ENCODE measurements around the gene SLIT3. TPM values are rescaled to one million over a fixed set of nuclear protein-coding genes. Genes with fewer than 3 reads are reported as not detected.

The SLIT3 gene
- total RNA-seq, 1 experiment from 2014 or later = 0.92 TPM

- H3K4me3 Mint-ChIP-seq = no peak overlapping the region
- H2BK12ac ChIP-seq (ENCODE audit: insufficient read length, low read depth, low read length) = no peak overlapping the region
- H3T11ph ChIP-seq (ENCODE audit: low read length) = no peak overlapping the region
- H2BK120ac ChIP-seq (ENCODE audit: low read depth, low read length, poor library complexity, severe bottlenecking) = no peak overlapping the region
- no peak overlapping the region for H3K27ac Mint-ChIP-seq
- H3K4me2 ChIP-seq (ENCODE audit: insufficient read depth, insufficient read length, low read length) = no peak overlapping the region
- H3K9ac ChIP-seq (ENCODE audit: extremely low read depth, insufficient read length, low read length) = no peak overlapping the region
- DNase-seq = no peak
- H3K9me3 Mint-ChIP-seq = no peaks in the 10 kb centered on the region
- no peak overlapping the region for H3K18ac ChIP-seq (ENCODE audit: insufficient read length, low read depth, low read length)
- H3K36me3 Mint-ChIP-seq (ENCODE audit: insufficient read depth in 1 of 3, low read depth in 3 of 3) = no peaks in the 10 kb centered on the region
- H4K8ac ChIP-seq (replicated peaks; ENCODE audit: insufficient read length, low read depth, low read length) = no peak overlapping the region
- H3K4ac ChIP-seq (ENCODE audit: low read depth, low read length) = no peak overlapping the region
- H2BK20ac ChIP-seq (ENCODE audit: low read depth, low read length, poor library complexity, severe bottlenecking) = no peak overlapping the region
- no peak overlapping the region for H2AFZ ChIP-seq (ENCODE audit: low read length)
- H3K14ac ChIP-seq (ENCODE audit: insufficient read depth, low read length) = no peak overlapping the region
- no peaks in the 10 kb centered on the region; the same call in 1 of the 2 replicates for H3K4me1 ChIP-seq (ENCODE audit: insufficient read depth, low read length)
- H3K4me1 Mint-ChIP-seq = peaks cover 9 to 11% of the 10 kb centered on the region in 2 experiments
- H3K27me3 ChIP-seq (ENCODE audit: insufficient read depth, low read length) = no peaks in the 10 kb centered on the region
- no peak overlapping the region for H3K56ac ChIP-seq (ENCODE audit: insufficient read length, low read depth, low read length)
- H3K23ac ChIP-seq (ENCODE audit: insufficient read length, low read depth, low read length) = no peak overlapping the region
- no peak overlapping the region for H2AK5ac ChIP-seq (ENCODE audit: insufficient read length, low read length)
- no peaks in the 10 kb centered on the region for H3K79me1 ChIP-seq (ENCODE audit: insufficient read depth, low read depth, low read length, poor library complexity, severe bottlenecking)
- no peaks in the 10 kb centered on the region for H4K20me1 ChIP-seq (ENCODE audit: control insufficient read depth, insufficient read depth, insufficient read length)
- no peaks in the 10 kb centered on the region for H3K23me2 ChIP-seq (ENCODE audit: insufficient read length, low read depth, low read length, poor library complexity, severe bottlenecking)
- H3K79me2 ChIP-seq (ENCODE audit: insufficient read depth, low read length) = no peaks in the 10 kb centered on the region
- H2BK5ac ChIP-seq (ENCODE audit: insufficient read length, low read length) = no peak overlapping the region
- TF ChIP-seq CTCF (conservative IDR thresholded peaks at IDR 0.05) = no peak
- no peaks in the 10 kb centered on the region for H3K9me3 ChIP-seq (ENCODE audit: control insufficient read depth, low read depth, low read length)
- no peak overlapping the region for H4K91ac ChIP-seq (ENCODE audit: insufficient read length, low read depth, low read length)
- WGBS (ENCODE audit: extremely low coverage, insufficient read length, low lambda C conversion rate) = no CpG with 5 or more reads among the region's 1 CpG
- H4K5ac ChIP-seq (ENCODE audit: insufficient read length, low read depth, low read length) = no peak overlapping the region
- no peak overlapping the region for H2BK15ac ChIP-seq (ENCODE audit: low read depth, low read length)
- H3K27ac ChIP-seq (ENCODE audit: insufficient read length, low read depth, low read length) = no peak overlapping the region
- H3K27me3 Mint-ChIP-seq (ENCODE audit: low read depth) = peaks cover 4% of the 10 kb centered on the region; the same call in 1 of the 2 replicates
Measured at GRCh38 chr5:168663276-168664004, 637.5 kb downstream of the SLIT3 start.
